Epithelial cell of esophagus (primary cell): Measurements from ENCODE around the gene ESRRA.

ENCODE experiments used
- DNase-seq: peaks from one replicate; pipeline ENCODE4 v3.0.0; 2010; ENCODE audit warnings: low read depth
- H3K4me3 ChIP-seq: 2 replicates; pipeline ENCODE4 v1.5.1; 2011; ENCODE audit warnings: mild to moderate bottlenecking, low read length, control low read depth
- CTCF ChIP-seq: IDR thresholded peaks from 2 replicates; pipeline ENCODE4 v1.5.1; 2011; ENCODE audit warnings: low read depth, mild to moderate bottlenecking, low read length, control low read depth, inconsistent platforms; ENCODE audit not compliant: insufficient read depth; ENCODE audit errors: missing control alignments

The ESRRA gene

GRCh38 chr11:64360448-64360921, 55.2 kb downstream of the ESRRA start:
- TF ChIP-seq CTCF = no peak
- H3K4me3 ChIP-seq = peak overlapping the region; percentile 83
- no peak for DNase-seq

GRCh38 chr11:64361659-64362058, 56.3 kb downstream of the ESRRA start:
- no peak for TF ChIP-seq CTCF
- DNase-seq = no peak
- no peak overlapping the region for H3K4me3 ChIP-seq

DNA sequence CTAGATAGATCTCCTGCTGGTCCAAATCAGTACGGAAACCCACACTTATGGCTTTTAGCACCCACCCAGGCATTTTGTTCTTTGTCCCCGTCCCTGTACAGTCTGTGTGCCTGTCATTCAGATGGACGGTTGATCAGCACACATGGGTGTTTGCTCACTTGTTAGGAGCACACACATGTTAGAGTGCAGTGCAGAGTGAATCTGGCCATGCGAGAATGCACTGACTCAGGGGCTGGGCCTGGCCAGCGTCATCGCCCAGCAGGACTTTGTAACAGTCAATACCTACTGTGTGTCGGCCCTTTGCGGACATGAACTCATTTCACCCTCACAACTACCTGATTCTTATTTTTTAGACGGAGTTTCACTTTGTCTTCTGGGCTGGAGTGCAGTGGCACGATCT, 57.0 kb downstream of the ESRRA start:
- no peak overlapping the region for H3K4me3 ChIP-seq
- TF ChIP-seq CTCF = no peak
- DNase-seq = no peak

DNA sequence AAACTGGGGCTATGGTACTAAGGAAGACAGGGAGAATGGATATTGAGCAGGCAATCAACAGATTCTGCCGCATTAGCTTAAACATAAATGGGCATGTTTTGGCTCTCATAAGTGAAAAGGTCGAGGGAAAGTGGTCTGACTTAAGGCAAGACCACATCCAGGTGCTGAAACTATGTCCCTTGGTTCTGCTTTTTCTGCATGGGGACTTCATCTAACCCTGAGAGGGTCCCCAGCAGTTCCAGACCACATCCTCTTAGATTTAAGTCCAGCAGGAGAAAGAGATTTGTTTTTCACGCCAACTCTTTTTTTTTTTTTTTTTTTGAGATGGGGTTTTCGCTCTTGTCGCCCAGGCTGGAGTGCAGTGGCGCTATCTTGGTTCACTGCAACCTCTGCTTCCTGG, 59.1 kb downstream of the ESRRA start:
- no peak overlapping the region for H3K4me3 ChIP-seq
- no peak for DNase-seq
- no peak for TF ChIP-seq CTCF

GRCh38 chr11:64364911-64365310, 59.6 kb downstream of the ESRRA start:
- no peak for DNase-seq
- no peak for TF ChIP-seq CTCF
- no peak overlapping the region for H3K4me3 ChIP-seq
